Liver (tissue), 9 donors: Measurements from ENCODE around the gene CNMD. TPM values are rescaled to one million over a fixed set of nuclear protein-coding genes. Genes with fewer than 3 reads are reported as not detected.

Experiments
- DNase-seq: peaks from one replicate; pipeline ENCODE4 v3.0.0-alpha.2; 2017; ENCODE audit warnings: low spot score
- H3K27ac ChIP-seq, 2 donors: one replicate each; pipeline ENCODE4 v1.7.0; 2013; ENCODE audit warnings: inconsistent platforms in 2 of 2, low read length in 2 of 2, control low read depth in 1 of 2, low read depth in 1 of 2, mild to moderate bottlenecking in 1 of 2
- H3K27me3 ChIP-seq, 4 donors: one replicate each; pipeline versions ENCODE4 v1.6.1 to v1.7.0; 2013; ENCODE audit warnings: low read length in 3 of 4, inconsistent platforms in 1 of 4, mild to moderate bottlenecking in 1 of 4, moderate library complexity in 1 of 4; ENCODE audit not compliant: control insufficient read depth in 4 of 4, insufficient read depth in 4 of 4
- H3K36me3 ChIP-seq, 4 donors: one replicate each; pipeline versions ENCODE4 v1.6.1 to v1.7.0; 2013; ENCODE audit warnings: low read length in 3 of 4, mild to moderate bottlenecking in 3 of 4, low read depth in 1 of 4, moderate library complexity in 1 of 4; ENCODE audit not compliant: control insufficient read depth in 4 of 4, insufficient read depth in 3 of 4
- H3K4me1 ChIP-seq, 4 donors: one replicate each; pipeline versions ENCODE4 v1.6.1 to v1.7.0; 2013; ENCODE audit warnings: low read length in 3 of 4, mild to moderate bottlenecking in 3 of 4, moderate library complexity in 1 of 4; ENCODE audit not compliant: control insufficient read depth in 4 of 4, insufficient read depth in 4 of 4
- H3K4me3 ChIP-seq, 3 donors: one replicate each; pipeline versions ENCODE4 v1.6.1 to v1.7.0; 2013; ENCODE audit warnings: low read length in 3 of 3, control low read depth in 1 of 3, low read depth in 1 of 3, mild to moderate bottlenecking in 1 of 3
- H3K9ac ChIP-seq, 2 donors: one replicate each; pipeline ENCODE4 v1.7.0; 2013; ENCODE audit warnings: low read length in 2 of 2, mild to moderate bottlenecking in 2 of 2, moderate library complexity in 2 of 2, control low read depth in 1 of 2, low read depth in 1 of 2
- H3K9me3 ChIP-seq, 4 donors: one replicate each; pipeline versions ENCODE4 v1.6.1 to v1.7.0; 2013; ENCODE audit warnings: low read length in 3 of 4; ENCODE audit not compliant: control insufficient read depth in 4 of 4
- ATF3 ChIP-seq: IDR thresholded peaks from 2 replicates; pipeline ENCODE4 v1.6.1; 2016; ENCODE audit warnings: antibody characterized with exemption
- CTCF ChIP-seq: fragments of 150-350 bp; IDR thresholded peaks from 2 replicates; pipeline ENCODE4 v1.5.1; 2017; ENCODE audit warnings: improper control_type of control experiment, low read depth, low read length; ENCODE audit not compliant: missing input control
- EGR1 ChIP-seq, 2 donors: IDR thresholded peaks; 2 replicates each; pipeline ENCODE4 v1.6.1; 2016 to 2018; ENCODE audit warnings: antibody characterized with exemption in 2 of 2, low read depth in 2 of 2
- FOXA1 ChIP-seq: IDR thresholded peaks from 2 replicates; pipeline ENCODE4 v1.6.1; 2016; ENCODE audit warnings: antibody characterized with exemption
- FOXA2 ChIP-seq: IDR thresholded peaks from 2 replicates; pipeline ENCODE4 v1.6.1; 2016; ENCODE audit warnings: antibody characterized with exemption
- GABPA ChIP-seq, 2 donors: IDR thresholded peaks in 1 of 2; conservative IDR thresholded peaks in 1 of 2; 2 replicates each; pipeline ENCODE4 v1.6.1; 2016; ENCODE audit warnings: antibody characterized with exemption in 2 of 2, mild to moderate bottlenecking in 1 of 2, moderate library complexity in 1 of 2
- HNF4A ChIP-seq, 2 donors: conservative IDR thresholded peaks; 2 replicates each; pipeline ENCODE4 v1.6.1; 2016; ENCODE audit warnings: antibody characterized with exemption in 2 of 2, mild to moderate bottlenecking in 2 of 2
- HNF4G ChIP-seq: IDR thresholded peaks from 2 replicates; pipeline ENCODE4 v1.6.1; 2016; ENCODE audit warnings: antibody characterized with exemption
- JUND ChIP-seq, 2 donors: IDR thresholded peaks; 2 replicates each; pipeline ENCODE4 v1.6.1; 2016; ENCODE audit warnings: antibody characterized with exemption in 2 of 2
- MAX ChIP-seq: IDR thresholded peaks from 2 replicates; pipeline ENCODE4 v1.6.1; 2016; ENCODE audit warnings: antibody characterized with exemption
- NR2F2 ChIP-seq: IDR thresholded peaks from 2 replicates; pipeline ENCODE4 v1.6.1; 2016; ENCODE audit warnings: antibody characterized with exemption
- RAD21 ChIP-seq, 2 donors: IDR thresholded peaks; 2 replicates each; pipeline ENCODE4 v1.6.1; 2016; ENCODE audit warnings: antibody characterized with exemption in 2 of 2, mild to moderate bottlenecking in 2 of 2
- REST ChIP-seq: IDR thresholded peaks from 2 replicates; pipeline ENCODE4 v1.6.1; 2016; ENCODE audit warnings: antibody characterized with exemption, mild to moderate bottlenecking
- RXRA ChIP-seq, 2 donors: IDR thresholded peaks; 2 replicates each; pipeline ENCODE4 v1.6.1; 2017 to 2018; ENCODE audit warnings: antibody characterized with exemption in 2 of 2, mild to moderate bottlenecking in 1 of 2
- SP1 ChIP-seq: IDR thresholded peaks from 2 replicates; pipeline ENCODE4 v1.6.1; 2018; ENCODE audit warnings: antibody characterized with exemption, mild to moderate bottlenecking
- TAF1 ChIP-seq: conservative IDR thresholded peaks from 2 replicates; pipeline ENCODE4 v1.6.1; 2016; ENCODE audit warnings: antibody characterized with exemption, mild to moderate bottlenecking
- YY1 ChIP-seq: IDR thresholded peaks from 2 replicates; pipeline ENCODE4 v1.6.1; 2016; ENCODE audit warnings: antibody characterized with exemption, mild to moderate bottlenecking
- ZBTB33 ChIP-seq: IDR thresholded peaks from 2 replicates; pipeline ENCODE4 v1.6.1; 2016; ENCODE audit warnings: antibody characterized with exemption
- WGBS: extraction: QIAGEN DNeasy Blood & Tissue Kit; methylation state at CpG from one replicate; pipeline ENCODE4 v1.1.7; 2013; 5-methylcytosine and 5-hydroxymethylcytosine counted together
- polyA plus RNA-seq, 2 donors: library from polyadenylated mRNA; stranded (reverse) in 1 of 2; unstranded in 1 of 2; fragments of 200-250 nt in 1 of 2; fragments of >200 nt in 1 of 2; fragmentation: Nextera tagmentation in 1 of 2; extraction: Ambion mirVana in 1 of 2; gene quantifications; one replicate each; pipeline versions ENCODE4 v1.2.1 to v1.2.3, GENCODE V29; 2013 to 2015
- total RNA-seq, 2 donors: library from RNA; depleted of rRNA; stranded (reverse); fragments of >200 nt; gene quantifications; one replicate each; pipeline ENCODE4 v1.2.3, GENCODE V29; 2014
- donor health status: healthy.
- donor health status: healthy.
- donor health status: healthy.
- donor health status: healthy.
- donor health status: healthy.

CNMD gene
- total and polyA plus RNA-seq, 4 donors, result not detected

- H3K9ac ChIP-seq, result no peak overlapping the region
- no peak overlapping the region for H3K4me3 ChIP-seq
- no peak for DNase-seq
- WGBS, result 55% methylated on average over 3 of the region's 3 CpGs
- no peak overlapping the region for H3K27ac ChIP-seq
- H3K27me3 ChIP-seq, result peaks cover 0 to 4% (median 1%) of the 10 kb centered on the region in 4 donors
- H3K36me3 ChIP-seq, result no peaks in the 10 kb centered on the region
- TF ChIP-seq TAF1 (no peak), RAD21 (IDR thresholded peaks at IDR 0.05) (no peak), SP1 (no peak)
- H3K9me3 ChIP-seq, result peaks cover 0 to 6% (median 1%) of the 10 kb centered on the region in 4 donors
- H3K4me1 ChIP-seq, result no peaks in the 10 kb centered on the region
These were observed 6.5 kb upstream of the CNMD start for GRCh38 chr13:52746141-52746540.

- TF ChIP-seq HNF4G (no peak), FOXA1 (no peak), HNF4A (conservative IDR thresholded peaks at IDR 0.05) (no peak), EGR1 (IDR thresholded peaks at IDR 0.05; ENCODE audit: low read depth in 2 of 2) (no peak), REST (no peak), FOXA2 (no peak)
- peaks cover 0 to 7% (median 1%) of the 10 kb centered on the region in 4 donors for H3K27me3 ChIP-seq
- WGBS, result 70% methylated on average over 6 of the region's 6 CpGs
These were observed 5.3 kb upstream of the CNMD start for GRCh38 chr13:52744842-52745375.

GRCh38 chr13:52743988-52744387 is 4.4 kb upstream of the CNMD start:
- Histone ChIP-seq H3K27ac (no peak overlapping the region), H3K27me3 (peaks cover 0 to 4% (median 3%) of the 10 kb centered on the region in 4 donors), H3K36me3 (no peaks in the 10 kb centered on the region), H3K4me1 (peaks cover 0 to 3% (median 2%) of the 10 kb centered on the region in 4 donors), H3K4me3 (no peak overlapping the region), H3K9ac (no peak overlapping the region), H3K9me3 (peaks cover 0 to 6% (median 1%) of the 10 kb centered on the region in 4 donors)
- no peak for DNase-seq
- WGBS, result 89% methylated on average over 3 of the region's 3 CpGs
- TF ChIP-seq FOXA1, result no peak
- TF ChIP-seq TAF1, result no peak
- TF ChIP-seq MAX, result no peak
- TF ChIP-seq HNF4G, result no peak
- TF ChIP-seq CTCF, result no peak
- no peak for TF ChIP-seq ATF3
- TF ChIP-seq GABPA (IDR thresholded peaks at IDR 0.05 in 1 of 2, conservative IDR thresholded peaks at IDR 0.05 in 1 of 2), result no peak
- no peak for TF ChIP-seq ZBTB33
- TF ChIP-seq FOXA2, result no peak
- no peak for TF ChIP-seq YY1
- no peak for TF ChIP-seq NR2F2
- TF ChIP-seq JUND (IDR thresholded peaks at IDR 0.05), result no peak
- TF ChIP-seq RXRA (IDR thresholded peaks at IDR 0.05), result no peak

More at GRCh38 chr13:52744842-52745375, 5.3 kb upstream of the CNMD start:
- peaks cover 0 to 6% (median 1%) of the 10 kb centered on the region in 4 donors for H3K9me3 ChIP-seq
- no peak overlapping the region for H3K9ac ChIP-seq
- no peak overlapping the region for H3K4me3 ChIP-seq
- H3K27ac ChIP-seq, result no peak overlapping the region
- H3K36me3 ChIP-seq, result no peaks in the 10 kb centered on the region
- no peak for DNase-seq
- H3K4me1 ChIP-seq, result no peaks in the 10 kb centered on the region
